ENCODE data around the gene PLCB4. TPM values are rescaled to one million over a fixed set of nuclear protein-coding genes. Genes with fewer than 3 reads are reported as not detected.

The PLCB4 gene
- total RNA-seq, 4 donors from 2014 or later = 3.5 to 30.5 (median 17.5) TPM

- H3K36me3 ChIP-seq = no peaks in the 10 kb centered on the region
- H3K9me3 ChIP-seq = peaks cover 0 to 8% (median 0%) of the 10 kb centered on the region in 4 donors
- TF ChIP-seq CTCF (IDR thresholded peaks at IDR 0.05) (no peak), POLR2A (IDR thresholded peaks at IDR 0.05) (no peak)
- H3K27ac ChIP-seq = no peak overlapping the region
- no peak for DNase-seq
- no peaks in the 10 kb centered on the region for H3K4me1 ChIP-seq
- H3K4me3 ChIP-seq = no peak overlapping the region
- no peaks in the 10 kb centered on the region for H3K27me3 ChIP-seq
Observed at GRCh38 chr20:9134346-9134745, 65.5 kb downstream of the PLCB4 start.

- Histone ChIP-seq H3K27ac (no peak overlapping the region), H3K9me3 (peaks cover 0 to 8% (median 0%) of the 10 kb centered on the region in 4 donors), H3K4me3 (no peak overlapping the region), H3K36me3 (no peaks in the 10 kb centered on the region), H3K4me1 (no peaks in the 10 kb centered on the region), H3K27me3 (no peaks in the 10 kb centered on the region)
- no peak for DNase-seq
- TF ChIP-seq CTCF (IDR thresholded peaks at IDR 0.05) (no peak), POLR2A (IDR thresholded peaks at IDR 0.05) (no peak)
Observed at GRCh38 chr20:9136114-9136513, 67.2 kb downstream of the PLCB4 start.

- Histone ChIP-seq H3K36me3 (no peaks in the 10 kb centered on the region), H3K9me3 (peaks cover 0 to 4% (median 0%) of the 10 kb centered on the region in 4 donors), H3K4me1 (no peaks in the 10 kb centered on the region), H3K27me3 (no peaks in the 10 kb centered on the region), H3K4me3 (no peak overlapping the region), H3K27ac (no peak overlapping the region)
- TF ChIP-seq POLR2A (IDR thresholded peaks at IDR 0.05) = no peak
- no peak for DNase-seq
Observed at GRCh38 chr20:9137001-9137400, 68.1 kb downstream of the PLCB4 start.

GRCh38 chr20:9139106-9139833, 70.4 kb downstream of the PLCB4 start:
- DNase-seq = no peak
- Histone ChIP-seq H3K36me3 (no peaks in the 10 kb centered on the region), H3K9me3 (peaks cover 0 to 3% (median 0%) of the 10 kb centered on the region in 4 donors), H3K27ac (no peak overlapping the region), H3K4me3 (no peak overlapping the region), H3K27me3 (no peaks in the 10 kb centered on the region), H3K4me1 (no peaks in the 10 kb centered on the region)
- TF ChIP-seq POLR2A (IDR thresholded peaks at IDR 0.05) (no peak), CTCF (IDR thresholded peaks at IDR 0.05) (no peak)

- Histone ChIP-seq H3K36me3 (no peaks in the 10 kb centered on the region), H3K9me3 (peaks cover 0 to 3% (median 0%) of the 10 kb centered on the region in 4 donors), H3K27me3 (no peaks in the 10 kb centered on the region), H3K4me3 (no peak overlapping the region), H3K4me1 (no peaks in the 10 kb centered on the region), H3K27ac (no peak overlapping the region)
- DNase-seq = no peak
- TF ChIP-seq CTCF (IDR thresholded peaks at IDR 0.05) (no peak), POLR2A (IDR thresholded peaks at IDR 0.05) (no peak)
Observed at GRCh38 chr20:9140162-9140760, 71.4 kb downstream of the PLCB4 start.

GRCh38 chr20:9141070-9141469, 72.2 kb downstream of the PLCB4 start:
- Histone ChIP-seq H3K27ac (no peak overlapping the region), H3K36me3 (no peaks in the 10 kb centered on the region), H3K4me3 (no peak overlapping the region), H3K27me3 (no peaks in the 10 kb centered on the region), H3K9me3 (peaks cover 0 to 3% (median 0%) of the 10 kb centered on the region in 4 donors), H3K4me1 (no peaks in the 10 kb centered on the region)
- DNase-seq = no peak
- no peak for TF ChIP-seq POLR2A (IDR thresholded peaks at IDR 0.05)
- TF ChIP-seq CTCF (IDR thresholded peaks at IDR 0.05) = no peak
